Mucosa of rectum (tissue), 2 donors: Measurements from ENCODE around the gene ABCD2.
"Not testable (repeated sequence)": the region's sequence is repeated elsewhere in the genome, so short reads cannot be mapped to it uniquely, and the experiment has no call there.

Source experiments
- H3K27ac ChIP-seq, 2 donors: one replicate each; pipeline ENCODE4 v1.7.0; 2013; ENCODE audit warnings: inconsistent platforms in 2 of 2, low read depth in 2 of 2, low read length in 2 of 2
- H3K27me3 ChIP-seq, 2 donors: one replicate each; pipeline ENCODE4 v1.7.0; 2013; ENCODE audit warnings: low read length in 2 of 2; ENCODE audit not compliant: control insufficient read depth in 2 of 2, insufficient read depth in 2 of 2
- H3K36me3 ChIP-seq, 2 donors: one replicate each; pipeline ENCODE4 v1.7.0; 2013; ENCODE audit warnings: low read length in 2 of 2; ENCODE audit not compliant: control insufficient read depth in 2 of 2, insufficient read depth in 2 of 2
- H3K4me1 ChIP-seq, 2 donors: one replicate each; pipeline ENCODE4 v1.7.0; 2013; ENCODE audit warnings: low read length in 2 of 2, mild to moderate bottlenecking in 1 of 2; ENCODE audit not compliant: control insufficient read depth in 2 of 2, insufficient read depth in 2 of 2
- H3K4me3 ChIP-seq, 2 donors: one replicate each; pipeline ENCODE4 v1.7.0; 2013; ENCODE audit warnings: low read length in 2 of 2
- H3K9ac ChIP-seq, 2 donors: one replicate each; pipeline ENCODE4 v1.7.0; 2013; ENCODE audit warnings: low read length in 2 of 2, low read depth in 1 of 2, mild to moderate bottlenecking in 1 of 2
- H3K9me3 ChIP-seq, 2 donors: one replicate each; pipeline ENCODE4 v1.7.0; 2013; ENCODE audit warnings: low read length in 2 of 2; ENCODE audit not compliant: control insufficient read depth in 2 of 2
- donor health status: healthy.
- donor health status: Normal muscosa, but diverticular disease.

ABCD2 gene

DNA sequence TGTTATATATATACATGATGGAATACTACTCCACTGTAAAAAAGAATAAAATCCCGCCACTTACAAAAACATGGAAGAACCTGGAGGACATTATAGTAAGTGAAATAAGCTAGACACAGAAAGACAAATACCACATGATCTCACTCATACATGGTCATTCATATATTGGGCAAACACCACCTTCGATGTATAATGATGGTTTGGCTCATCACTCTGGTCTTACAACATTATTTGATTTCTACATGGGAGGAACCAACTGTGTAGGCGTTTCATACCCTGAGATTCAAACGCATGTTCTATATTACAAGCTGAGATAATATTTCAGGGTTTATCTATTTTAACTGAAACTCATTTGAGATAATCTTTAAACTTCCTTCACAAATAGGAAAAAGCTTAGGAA, 48.3 kb downstream of the ABCD2 start:
- no peaks in the 10 kb centered on the region for H3K36me3 ChIP-seq
- H3K9me3 ChIP-seq = no peaks in the 10 kb centered on the region
- no peak overlapping the region for H3K4me3 ChIP-seq
- no peak overlapping the region for H3K27ac ChIP-seq
- H3K27me3 ChIP-seq = no peaks in the 10 kb centered on the region
- H3K9ac ChIP-seq = no peak overlapping the region
- no peaks in the 10 kb centered on the region for H3K4me1 ChIP-seq

DNA sequence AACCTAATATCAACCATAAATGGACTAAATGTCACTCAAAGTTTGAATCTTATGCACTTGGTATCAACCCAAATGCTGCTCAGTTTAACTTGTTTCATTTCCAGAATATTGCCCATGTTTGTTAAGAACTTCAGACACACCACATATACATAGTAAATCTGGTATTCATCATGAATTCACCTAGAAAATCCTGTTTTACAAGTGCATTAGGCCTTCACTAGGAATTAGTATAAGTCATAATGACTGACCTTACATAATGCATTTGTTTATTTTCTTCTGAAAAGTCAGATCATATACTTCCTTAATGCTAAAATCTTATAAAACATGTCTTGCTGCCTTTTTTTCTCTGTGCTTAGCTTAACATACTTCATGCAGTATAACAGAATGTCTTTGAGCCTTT, 66.1 kb downstream of the ABCD2 start:
- Histone ChIP-seq H3K4me1 (no peaks in the 10 kb centered on the region), H3K27me3 (no peaks in the 10 kb centered on the region), H3K36me3 (no peaks in the 10 kb centered on the region), H3K4me3 (no peak overlapping the region), H3K9me3 (no peaks in the 10 kb centered on the region), H3K9ac (no peak overlapping the region), H3K27ac (no peak overlapping the region)

DNA sequence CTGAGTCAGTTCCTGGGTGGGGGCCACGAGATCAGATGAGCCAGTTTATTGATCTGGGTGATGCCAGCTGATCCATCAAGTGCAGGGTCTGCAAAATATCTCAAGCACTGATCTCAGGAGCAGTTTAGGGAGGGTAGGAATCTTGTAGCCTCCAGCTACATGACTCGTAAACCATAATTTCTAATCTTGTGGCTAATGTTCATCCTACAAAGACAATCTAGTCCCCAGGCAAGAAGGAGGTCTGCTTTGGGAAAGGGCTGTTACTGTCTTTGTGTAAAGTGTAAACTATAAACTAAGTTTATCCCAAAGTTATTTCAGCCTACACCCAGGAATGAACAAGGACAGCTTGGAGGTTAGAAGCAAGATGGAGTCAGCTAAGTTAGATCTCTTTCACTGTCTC, 75.4 kb downstream of the ABCD2 start:
- H3K27ac ChIP-seq, H3K4me1 ChIP-seq, H3K9me3 ChIP-seq, H3K36me3 ChIP-seq, H3K4me3 ChIP-seq, H3K27me3 ChIP-seq, H3K9ac ChIP-seq: not testable (repeated sequence)

DNA sequence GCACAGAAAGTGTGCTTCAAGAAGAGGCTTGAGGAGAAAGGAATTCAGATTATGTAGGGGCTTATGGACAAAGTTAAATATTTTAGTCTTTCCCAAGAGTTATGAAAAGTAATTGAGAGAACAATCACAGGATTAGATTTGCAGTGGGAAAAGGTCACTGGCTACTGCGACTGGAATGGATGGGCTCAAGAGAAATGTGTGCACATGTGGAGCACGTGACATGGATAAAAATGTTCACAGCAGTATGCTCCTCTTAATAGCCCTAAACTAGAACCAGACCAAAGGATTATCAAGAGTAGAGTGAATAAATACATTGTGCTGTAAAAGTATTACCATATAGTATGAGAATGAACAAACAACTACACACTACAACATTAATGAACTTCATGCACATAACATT, 78.1 kb downstream of the ABCD2 start:
- Histone ChIP-seq H3K4me3 (no peak overlapping the region), H3K4me1 (no peaks in the 10 kb centered on the region), H3K9me3 (no peaks in the 10 kb centered on the region), H3K36me3 (no peaks in the 10 kb centered on the region), H3K27me3 (no peaks in the 10 kb centered on the region), H3K9ac (no peak overlapping the region), H3K27ac (no peak overlapping the region)

DNA sequence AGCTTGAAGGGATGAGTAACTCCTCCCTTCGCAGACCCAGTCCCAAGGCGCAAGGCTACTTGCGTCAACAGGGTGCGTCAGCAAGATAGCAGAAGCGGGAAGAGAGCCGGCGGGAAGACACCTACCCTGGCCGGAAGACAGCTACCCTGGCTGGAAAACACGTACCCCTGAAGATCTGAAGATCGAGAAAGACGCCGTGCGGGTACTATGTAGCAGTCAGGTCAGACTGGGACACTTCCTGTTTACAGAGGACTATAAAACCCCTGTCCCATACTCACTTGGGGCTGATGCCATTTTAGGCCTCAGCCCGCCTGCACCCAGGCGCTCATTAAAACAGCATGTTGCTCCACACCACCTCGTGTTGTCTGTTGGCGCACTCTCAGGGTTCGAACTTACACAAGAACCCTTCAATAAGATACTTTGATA, 80.9 kb downstream of the ABCD2 start:
- no peak overlapping the region for H3K4me3 ChIP-seq
- H3K36me3 ChIP-seq = no peaks in the 10 kb centered on the region
- H3K27ac ChIP-seq = no peak overlapping the region
- H3K9ac ChIP-seq = no peak overlapping the region
- H3K27me3 ChIP-seq = no peaks in the 10 kb centered on the region
- H3K4me1 ChIP-seq = no peaks in the 10 kb centered on the region
- H3K9me3 ChIP-seq = no peaks in the 10 kb centered on the region

DNA sequence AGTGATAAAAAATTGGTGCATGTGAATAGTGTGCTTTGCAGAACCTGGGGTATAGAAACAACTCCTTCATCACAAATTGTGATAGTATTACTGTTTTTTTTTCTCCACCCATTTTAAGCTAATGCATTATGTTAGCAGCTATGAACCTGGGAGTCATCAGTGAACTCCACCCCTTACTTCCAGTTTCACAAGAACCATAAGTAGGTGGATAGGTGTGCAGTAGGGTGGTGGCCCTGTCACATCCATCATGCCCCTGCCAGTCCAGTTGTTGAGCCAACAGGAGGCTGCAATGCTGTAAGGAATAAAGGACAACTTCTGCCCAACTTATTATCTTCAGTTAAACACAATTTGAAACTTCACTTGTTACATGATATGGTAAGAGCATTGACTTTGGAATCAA, 85.7 kb downstream of the ABCD2 start:
- Histone ChIP-seq H3K27ac (no peak overlapping the region), H3K9ac (no peak overlapping the region)

DNA sequence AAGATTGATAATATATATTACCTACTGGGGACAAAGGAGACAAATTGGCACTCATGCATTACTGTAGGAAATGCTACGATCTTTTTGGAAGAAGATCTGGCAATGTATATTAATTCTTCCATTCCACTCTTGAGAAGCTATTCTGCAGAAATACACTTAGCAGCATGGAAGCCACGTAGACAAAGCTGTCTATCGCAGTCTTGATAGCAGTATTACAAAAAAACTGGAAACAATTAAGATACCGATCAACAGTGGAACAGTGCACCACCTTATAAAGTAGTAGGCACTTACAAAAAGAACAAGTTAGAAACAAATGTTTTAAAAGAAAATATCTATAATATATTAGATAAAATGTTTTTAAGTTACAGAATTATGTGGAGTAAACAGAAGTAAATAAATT, 87.2 kb downstream of the ABCD2 start:
- Histone ChIP-seq H3K9me3 (no peaks in the 10 kb centered on the region), H3K27me3 (no peaks in the 10 kb centered on the region), H3K27ac (no peak overlapping the region), H3K9ac (no peak overlapping the region), H3K4me1 (no peaks in the 10 kb centered on the region), H3K4me3 (no peak overlapping the region), H3K36me3 (no peaks in the 10 kb centered on the region)

More for the DNA sequence above, 85.7 kb downstream of the ABCD2 start:
- no peaks in the 10 kb centered on the region for H3K9me3 ChIP-seq
- no peak overlapping the region for H3K4me3 ChIP-seq
- no peaks in the 10 kb centered on the region for H3K27me3 ChIP-seq
- no peaks in the 10 kb centered on the region for H3K4me1 ChIP-seq
- H3K36me3 ChIP-seq = no peaks in the 10 kb centered on the region

DNA sequence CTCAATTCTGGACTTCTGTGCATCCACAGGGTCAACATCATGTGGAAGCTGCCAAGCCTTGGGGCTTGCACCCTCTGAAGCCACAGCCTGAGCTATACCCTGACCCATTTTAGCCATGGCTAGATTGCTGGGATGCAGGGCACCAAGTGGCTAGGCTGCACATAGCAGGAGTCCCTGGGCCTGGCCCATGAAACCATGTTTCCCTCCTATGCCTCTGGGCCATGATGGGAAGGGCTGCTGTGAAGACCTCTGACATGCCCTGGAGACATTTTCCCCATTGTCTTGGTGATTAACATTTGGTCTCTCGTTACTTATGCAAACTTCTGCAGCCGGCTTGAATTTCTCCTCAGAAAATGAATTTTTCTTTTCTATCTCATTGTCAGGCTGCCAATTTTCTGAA, 92.6 kb downstream of the ABCD2 start:
- Histone ChIP-seq H3K36me3 (no peaks in the 10 kb centered on the region), H3K4me3 (no peak overlapping the region), H3K27ac (no peak overlapping the region), H3K27me3 (no peaks in the 10 kb centered on the region), H3K9ac (no peak overlapping the region), H3K9me3 (no peaks in the 10 kb centered on the region), H3K4me1 (no peaks in the 10 kb centered on the region)

DNA sequence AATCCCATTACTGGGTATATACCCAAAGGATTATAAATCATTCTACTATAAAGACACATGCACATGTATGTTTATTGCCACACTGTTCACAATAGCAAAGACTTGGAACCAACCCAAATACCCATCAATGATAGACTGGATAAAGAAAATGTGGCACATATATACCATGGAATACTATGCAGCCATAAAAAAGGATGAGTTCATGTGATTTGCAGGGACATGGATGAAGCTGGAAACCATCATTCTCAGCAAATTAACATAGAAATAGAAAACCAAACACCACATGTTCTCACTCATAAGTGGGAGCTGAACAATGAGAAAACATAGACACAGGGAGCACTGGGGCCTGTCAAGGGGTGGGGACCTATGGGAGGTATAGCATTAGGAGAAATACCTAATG, 97.4 kb downstream of the ABCD2 start:
- H3K9me3 ChIP-seq, H3K4me3 ChIP-seq, H3K4me1 ChIP-seq, H3K36me3 ChIP-seq, H3K27me3 ChIP-seq, H3K27ac ChIP-seq, H3K9ac ChIP-seq: not testable (repeated sequence)

DNA sequence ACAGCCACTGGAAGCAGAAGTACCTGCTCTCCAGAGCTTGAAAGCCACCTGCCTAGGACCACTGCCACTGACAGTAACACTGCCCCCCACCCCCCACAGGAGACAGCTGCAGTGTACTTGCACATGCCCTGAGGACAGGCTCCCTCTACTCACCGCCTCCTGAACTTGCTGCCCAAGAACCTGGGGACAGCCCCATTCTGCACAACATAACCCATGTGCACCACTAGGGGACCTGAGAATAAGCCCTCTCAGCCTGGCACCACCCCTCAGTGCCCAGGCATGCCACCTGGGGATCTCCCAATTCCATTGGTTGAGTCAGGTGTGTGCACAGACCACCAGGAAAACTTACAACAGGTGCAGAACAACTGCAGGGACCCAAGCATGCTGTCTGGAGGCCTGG, 109.6 kb downstream of the ABCD2 start:
- Histone ChIP-seq H3K4me1 (no peaks in the 10 kb centered on the region), H3K9ac (no peak overlapping the region), H3K27me3 (no peaks in the 10 kb centered on the region), H3K4me3 (no peak overlapping the region), H3K27ac (no peak overlapping the region), H3K36me3 (no peaks in the 10 kb centered on the region), H3K9me3 (peaks cover 0 to 1% of the 10 kb centered on the region in 2 donors)

DNA sequence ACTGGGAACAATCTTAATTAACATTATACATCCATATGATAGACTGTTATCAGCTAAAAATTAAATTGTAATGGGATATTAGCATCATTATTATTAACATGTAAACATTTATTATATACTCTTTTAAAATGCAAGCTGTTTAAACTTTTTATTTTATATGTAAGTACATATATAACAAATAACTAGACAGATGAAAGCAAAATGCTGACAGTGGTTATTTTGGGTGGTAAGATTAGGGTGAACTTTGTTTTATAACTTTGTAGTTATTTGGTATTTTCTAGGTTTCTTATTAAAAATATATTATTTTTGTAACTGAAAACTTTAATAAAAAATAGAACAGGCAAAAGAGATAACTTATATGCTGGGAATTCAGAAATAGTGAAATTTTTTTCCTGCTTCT, 114.0 kb downstream of the ABCD2 start:
- Histone ChIP-seq H3K9ac (no peak overlapping the region), H3K9me3 (no peaks in the 10 kb centered on the region), H3K4me1 (no peaks in the 10 kb centered on the region), H3K27ac (no peak overlapping the region), H3K27me3 (no peaks in the 10 kb centered on the region), H3K4me3 (no peak overlapping the region), H3K36me3 (no peaks in the 10 kb centered on the region)
